ENCODE results near the gene EXOSC7. TPM values are rescaled to one million over a fixed set of nuclear protein-coding genes. Genes with fewer than 3 reads are reported as not detected.
"Not testable (repeated sequence)": the region's sequence is repeated elsewhere in the genome, so short reads cannot be mapped to it uniquely, and the experiment has no call there.

The EXOSC7 gene
- total and polyA plus RNA-seq, 7 donors, result 16.2 to 44.3 (median 30.3) TPM

- Histone ChIP-seq H3K27ac (peak overlapping the region in 2 of 4 donors; percentile 27 to 53), H3K4me3 (no peak overlapping the region), H3K9me3 (no peaks in the 10 kb centered on the region), H3K4me1 (peaks cover 0 to 17% (median 3%) of the 10 kb centered on the region in 4 donors), H3K36me3 (peaks cover 0 to 81% (median 17%) of the 10 kb centered on the region in 4 donors), H3K27me3 (no peaks in the 10 kb centered on the region)
- TF ChIP-seq POLR2A (IDR thresholded peaks at IDR 0.05) (no peak), EP300 (IDR thresholded peaks at IDR 0.05) (no peak), CTCF (IDR thresholded peaks at IDR 0.05) (no peak), POLR2AphosphoS5 (IDR thresholded peaks at IDR 0.05) (no peak)
- no peak for DNase-seq
- WGBS, 2 donors, result 81 to 87% methylated on average over 6 of the region's 6 CpGs
- intact Hi-C loops (cut with DNase I), result no loop called here
Measured at GRCh38 chr3:44939581-44940036, 36.4 kb upstream of the EXOSC7 start.

GRCh38 chr3:44942202-44942921 lies 33.7 kb upstream of the EXOSC7 start:
- peaks cover 0 to 17% (median 3%) of the 10 kb centered on the region in 4 donors for H3K4me1 ChIP-seq
- no peak overlapping the region for H3K4me3 ChIP-seq
- WGBS, 2 donors, result 94 to 97% methylated on average over 9 of the region's 9 CpGs
- intact Hi-C loops (cut with DNase I), result no loop called here
- TF ChIP-seq POLR2A (IDR thresholded peaks at IDR 0.05), result no peak
- TF ChIP-seq POLR2AphosphoS5 (IDR thresholded peaks at IDR 0.05), result no peak
- no peak for TF ChIP-seq EP300 (IDR thresholded peaks at IDR 0.05)
- no peak for TF ChIP-seq CTCF (IDR thresholded peaks at IDR 0.05)
- no peaks in the 10 kb centered on the region for H3K27me3 ChIP-seq
- H3K9me3 ChIP-seq, result no peaks in the 10 kb centered on the region
- H3K27ac ChIP-seq, result no peak overlapping the region
- peaks cover 0 to 83% (median 14%) of the 10 kb centered on the region in 4 donors for H3K36me3 ChIP-seq
- no peak for DNase-seq

- Histone ChIP-seq H3K27me3 (no peaks in the 10 kb centered on the region), H3K4me3 (no peak overlapping the region), H3K4me1 (no peaks in the 10 kb centered on the region), H3K27ac (no peak overlapping the region), H3K9me3 (no peaks in the 10 kb centered on the region), H3K36me3 (peaks cover 0 to 28% (median 2%) of the 10 kb centered on the region in 4 donors)
- TF ChIP-seq POLR2A (IDR thresholded peaks at IDR 0.05) (no peak), CTCF (IDR thresholded peaks at IDR 0.05) (no peak), EP300 (IDR thresholded peaks at IDR 0.05) (no peak), POLR2AphosphoS5 (IDR thresholded peaks at IDR 0.05) (no peak)
- WGBS, 2 donors, result 97 to 98% methylated on average over 3 of the region's 3 CpGs
- intact Hi-C loops (cut with DNase I), result no loop called here
- no peak for DNase-seq
Measured at GRCh38 chr3:44948239-44948638, 27.8 kb upstream of the EXOSC7 start.

- not testable (repeated sequence) for H3K4me3 ChIP-seq
- 96 to 99% methylated on average over 4 of the region's 4 CpGs for WGBS, 2 donors
Measured at GRCh38 chr3:44949770-44950169, 26.3 kb upstream of the EXOSC7 start.

GRCh38 chr3:44950275-44950734 lies 25.7 kb upstream of the EXOSC7 start:
- TF ChIP-seq POLR2AphosphoS5 (IDR thresholded peaks at IDR 0.05) (no peak), CTCF (IDR thresholded peaks at IDR 0.05) (no peak), EP300 (IDR thresholded peaks at IDR 0.05) (no peak), POLR2A (IDR thresholded peaks at IDR 0.05) (no peak)
- H3K9me3 ChIP-seq, result no peaks in the 10 kb centered on the region
- no peaks in the 10 kb centered on the region for H3K27me3 ChIP-seq
- H3K36me3 ChIP-seq, result peaks cover 0 to 18% (median 0%) of the 10 kb centered on the region in 4 donors
- no peak overlapping the region for H3K4me3 ChIP-seq
- no peaks in the 10 kb centered on the region for H3K4me1 ChIP-seq
- intact Hi-C loops (cut with DNase I), result no loop called here
- DNase-seq, result no peak
- WGBS, 2 donors, result 80 to 90% methylated on average over 2 of the region's 2 CpGs
- H3K27ac ChIP-seq, result no peak overlapping the region

More at GRCh38 chr3:44949770-44950169, 26.3 kb upstream of the EXOSC7 start:
- peaks cover 0 to 23% (median under 1%) of the 10 kb centered on the region in 4 donors for H3K36me3 ChIP-seq
- H3K4me1 ChIP-seq; H3K9me3 ChIP-seq; H3K27me3 ChIP-seq; DNase-seq; H3K27ac ChIP-seq; intact Hi-C loops (cut with DNase I): not testable (repeated sequence)
